Right kidney (tissue), 1 donor: ENCODE measurements around the gene GFI1.
"Not testable (repeated sequence)": the region's sequence is repeated elsewhere in the genome, so short reads cannot be mapped to it uniquely, and the experiment has no call there.

Source experiments
- DNase-seq: peaks from one replicate; pipeline ENCODE4 v3.0.0-alpha.2; 2016

GFI1 gene

GRCh38 chr1:92465256-92465647, 21.5 kb downstream of the GFI1 start:
- no peak for DNase-seq

- no peak for DNase-seq
Observed at GRCh38 chr1:92464588-92465255, 22.0 kb downstream of the GFI1 start.

GRCh38 chr1:92461364-92462097, 25.2 kb downstream of the GFI1 start:
- no peak for DNase-seq

- no peak for DNase-seq
Observed at GRCh38 chr1:92459871-92460320, 26.8 kb downstream of the GFI1 start.

- no peak for DNase-seq
Observed at GRCh38 chr1:92458146-92458545, 28.6 kb downstream of the GFI1 start.

- no peak for DNase-seq
Observed at GRCh38 chr1:92447976-92448375, 38.7 kb downstream of the GFI1 start.

GRCh38 chr1:92447033-92447681, 39.6 kb downstream of the GFI1 start:
- no peak for DNase-seq

- DNase-seq = no peak
Observed at GRCh38 chr1:92446546-92446945, 40.2 kb downstream of the GFI1 start.

GRCh38 chr1:92445865-92446264, 40.9 kb downstream of the GFI1 start:
- DNase-seq = no peak

GRCh38 chr1:92444351-92444750, 42.4 kb downstream of the GFI1 start:
- no peak for DNase-seq

- no peak for DNase-seq
Observed at GRCh38 chr1:92443893-92444292, 42.8 kb downstream of the GFI1 start.

GRCh38 chr1:92442351-92442750, 44.4 kb downstream of the GFI1 start:
- DNase-seq = no peak

- DNase-seq = no peak
Observed at GRCh38 chr1:92441697-92442342, 44.9 kb downstream of the GFI1 start.

- DNase-seq = no peak
Observed at GRCh38 chr1:92441316-92441696, 45.4 kb downstream of the GFI1 start.

- no peak for DNase-seq
Observed at GRCh38 chr1:92439291-92439690, 47.4 kb downstream of the GFI1 start.

GRCh38 chr1:92434572-92434971, 52.2 kb downstream of the GFI1 start:
- not testable (repeated sequence) for DNase-seq

- no peak for DNase-seq
Observed at GRCh38 chr1:92430030-92430429, 56.7 kb downstream of the GFI1 start.

- DNase-seq = no peak
Observed at GRCh38 chr1:92425617-92426016, 61.1 kb downstream of the GFI1 start.
